ENCODE data around the gene ATE1.
"Not testable (repeated sequence)": the region's sequence is repeated elsewhere in the genome, so short reads cannot be mapped to it uniquely, and the experiment has no call there.

The ATE1 gene
- total RNA-seq: 57.7 to 63.8 (median 60.5) reads per million in 4 experiments

GRCh38 chr10:121927841-121928527, at the start of gene ATE1:
Gene ATE1, minus strand, starts transcription at chr10:121928031. Its CDS starts 82 bp downstream, at chr10:121927949.
- DNase-seq: peak; percentile 70

GRCh38 chr10:121976607-121977006, 48.8 kb upstream of the ATE1 start:
- no peak for DNase-seq

GRCh38 chr10:121975295-121976086, 47.7 kb upstream of the ATE1 start:
- DNase-seq: no peak

- peak; percentile 21 for DNase-seq
These were observed 46.9 kb upstream of the ATE1 start, which contains the start of gene NSMCE4A for GRCh38 chr10:121974535-121975294. Gene NSMCE4A, minus strand, starts transcription at chr10:121975217. Its CDS starts 52 bp downstream, at chr10:121975165.

GRCh38 chr10:121974019-121974534, 46.2 kb upstream of the ATE1 start:
- DNase-seq: no peak

- not testable (repeated sequence) for DNase-seq
These were observed 41.3 kb upstream of the ATE1 start for GRCh38 chr10:121969086-121969485.

GRCh38 chr10:121965996-121966395, 38.2 kb upstream of the ATE1 start:
- DNase-seq: no peak

GRCh38 chr10:121961456-121961855, 33.6 kb upstream of the ATE1 start:
- DNase-seq: no peak

- DNase-seq: no peak
These were observed 31.8 kb upstream of the ATE1 start for GRCh38 chr10:121959671-121960070.

- no peak for DNase-seq
These were observed 28.6 kb upstream of the ATE1 start for GRCh38 chr10:121956111-121957061.

- no peak for DNase-seq
These were observed 24.4 kb upstream of the ATE1 start for GRCh38 chr10:121952226-121952625.

GRCh38 chr10:121949451-121949850, 21.6 kb upstream of the ATE1 start:
- DNase-seq: no peak

GRCh38 chr10:121949049-121949448, 21.2 kb upstream of the ATE1 start:
- DNase-seq: no peak

GRCh38 chr10:121947343-121948330, 19.8 kb upstream of the ATE1 start:
- DNase-seq: no peak

GRCh38 chr10:121942749-121943416, 15.1 kb upstream of the ATE1 start:
- DNase-seq: no peak

- DNase-seq: no peak
These were observed 13.7 kb upstream of the ATE1 start for GRCh38 chr10:121941532-121941931.

GRCh38 chr10:121936295-121936694, 8.5 kb upstream of the ATE1 start:
- DNase-seq: no peak

GRCh38 chr10:121935702-121936101, 7.9 kb upstream of the ATE1 start:
- DNase-seq: no peak

GRCh38 chr10:121930268-121931085, 2.6 kb upstream of the ATE1 start:
- DNase-seq: not testable (repeated sequence)
